HG02981 (cell line): ENCODE measurements around the gene LANCL3.
"Not testable (repeated sequence)": the region's sequence is repeated elsewhere in the genome, so short reads cannot be mapped to it uniquely, and the experiment has no call there.

Experiments
- ATAC-seq: cut with Tn5 transposase; IDR thresholded peaks from one replicate; pipeline ENCODE4 v1.9.1; 2021; ENCODE audit warnings: mild to moderate bottlenecking, moderate library complexity; ENCODE audit not compliant: unreplicated experiment

Gene LANCL3

DNA sequence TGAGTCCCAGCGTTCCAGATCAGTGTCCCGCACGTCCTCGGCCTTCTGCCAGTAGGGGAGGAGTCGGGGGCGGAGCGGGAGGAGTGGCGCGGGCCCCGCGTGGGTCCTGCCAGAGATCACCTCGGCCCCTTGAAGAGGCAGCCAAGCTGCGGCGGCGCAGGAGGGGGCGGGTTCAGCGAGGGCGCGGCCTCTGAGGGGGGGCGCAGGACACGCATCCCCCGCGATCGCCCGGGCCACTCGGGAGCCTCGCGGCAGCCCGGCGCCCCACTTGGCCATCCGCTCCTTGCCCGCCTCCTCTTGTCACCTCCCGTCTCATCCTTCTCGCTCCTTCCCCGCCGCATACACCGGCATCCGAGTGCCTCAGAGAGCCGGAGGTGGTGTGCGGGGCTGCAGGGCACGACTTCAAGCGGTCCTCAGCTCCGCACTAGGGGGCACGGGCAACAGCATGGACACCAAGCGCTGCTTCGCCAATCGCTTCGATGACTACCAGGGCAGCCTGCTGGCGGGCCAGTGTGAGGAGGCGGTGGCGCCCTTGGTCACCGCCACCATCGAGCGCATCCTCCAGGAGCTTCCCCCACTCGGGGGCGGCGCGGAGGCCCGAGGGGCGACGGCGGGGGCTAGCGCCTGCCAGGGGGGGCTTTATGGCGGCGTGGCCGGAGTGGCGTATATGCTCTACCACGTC, at the start of gene LANCL3:
Gene LANCL3 (plus strand): TSS at position 236 of the 682 bp plus-strand sequence. CDS start 210 bp downstream, at position 446.
- not testable (repeated sequence) for ATAC-seq

DNA sequence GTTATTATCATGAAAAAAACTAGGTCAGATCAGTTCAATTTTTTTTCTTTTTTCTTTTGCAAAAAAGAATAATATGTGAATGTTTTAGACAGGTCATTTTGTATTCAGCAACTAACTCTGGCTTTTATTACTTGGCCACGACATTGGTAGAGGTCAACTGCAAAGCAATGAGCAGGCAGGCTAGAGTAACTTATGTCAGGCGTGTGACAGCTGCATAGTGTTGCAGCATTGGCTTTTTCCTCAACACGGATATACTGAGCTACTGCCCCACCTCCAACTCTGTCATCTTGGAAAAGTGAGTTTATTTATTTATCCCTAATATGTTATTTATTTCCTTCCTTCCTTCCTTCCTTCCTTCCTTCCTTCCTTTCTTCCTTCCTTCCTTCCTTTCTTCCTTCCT, 47.8 kb upstream of the LANCL3 start:
- not testable (repeated sequence) for ATAC-seq

DNA sequence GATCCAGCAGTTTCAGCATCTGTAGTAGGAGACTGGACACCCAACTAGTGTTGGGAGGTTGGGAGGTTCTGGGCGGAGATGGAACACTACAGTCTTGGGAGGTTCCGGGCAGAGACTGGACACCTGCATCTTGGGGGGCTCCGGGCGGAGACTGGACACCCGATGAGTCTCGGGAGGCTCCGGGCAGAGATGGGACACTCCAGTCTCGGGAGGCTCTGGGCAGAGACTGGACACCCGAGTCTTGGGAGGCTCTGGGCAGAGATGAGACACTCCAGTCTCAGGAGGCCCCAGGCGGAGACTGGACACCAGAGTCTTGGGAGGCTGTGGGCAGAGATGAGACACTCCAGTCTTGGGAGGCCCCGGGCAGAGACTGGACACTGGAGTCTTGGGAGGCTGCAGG, 29.5 kb upstream of the LANCL3 start:
- no peak for ATAC-seq

DNA sequence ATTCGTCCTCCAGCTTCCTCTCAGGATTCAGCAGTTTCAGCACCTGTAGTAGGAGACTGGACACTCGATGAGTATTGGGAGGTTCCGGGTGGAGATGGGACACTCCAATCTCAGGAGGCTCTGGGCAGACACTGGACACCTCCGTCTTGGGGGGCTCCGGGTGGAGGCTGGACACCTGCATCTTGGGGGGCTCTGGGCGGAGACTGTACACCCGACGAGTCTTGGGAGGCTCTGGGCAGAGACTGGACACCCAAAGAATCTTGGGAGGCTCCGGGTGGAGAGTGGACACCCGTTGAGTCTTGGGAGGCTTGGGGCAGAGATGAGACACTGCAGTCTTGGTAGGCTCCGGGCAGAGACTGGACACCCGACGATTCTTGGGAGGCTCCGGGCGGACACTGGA, 28.7 kb upstream of the LANCL3 start:
- ATAC-seq, result no peak

GRCh38 chrX:37543324-37543723, 28.1 kb upstream of the LANCL3 start:
- ATAC-seq, result no peak

DNA sequence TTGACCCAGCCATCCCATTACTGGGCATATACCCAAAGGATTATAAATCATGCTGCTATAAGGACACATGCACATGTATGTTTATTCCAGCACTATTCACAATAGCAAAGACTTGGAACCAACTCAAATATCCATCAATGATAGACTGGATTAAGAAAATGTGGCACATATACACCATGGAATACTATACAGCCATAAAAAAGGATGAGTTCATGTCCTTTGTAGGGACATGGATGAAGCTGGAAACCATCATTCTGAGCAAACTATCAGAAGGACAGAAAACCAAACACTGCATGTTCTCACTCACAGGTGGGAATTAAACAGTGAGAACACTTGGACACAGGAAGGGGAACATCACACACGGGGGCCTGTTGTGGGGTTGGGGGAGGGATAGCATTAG, 26.9 kb upstream of the LANCL3 start:
- ATAC-seq, result not testable (repeated sequence)

- ATAC-seq, result no peak
Observed at GRCh38 chrX:37545066-37545465, 26.4 kb upstream of the LANCL3 start.

DNA sequence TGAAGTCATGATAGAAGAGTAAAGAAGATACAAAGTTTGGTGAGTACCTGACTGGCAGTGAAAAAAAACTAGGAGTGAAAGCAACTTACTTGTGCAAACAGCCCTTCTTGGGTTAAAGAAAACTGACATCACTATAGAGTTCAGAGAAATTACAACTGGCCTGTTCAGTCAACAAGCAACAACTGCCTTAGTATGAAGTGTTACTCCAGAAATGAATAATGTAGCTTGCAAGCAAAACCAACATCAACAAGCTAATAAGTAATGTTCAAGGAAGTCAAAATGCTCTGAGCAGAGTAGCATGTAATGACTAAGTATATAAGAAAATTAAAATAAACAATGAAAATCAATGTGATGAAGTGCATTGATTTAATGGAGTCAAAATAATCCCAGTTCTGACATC, 21.8 kb upstream of the LANCL3 start:
- ATAC-seq, result not testable (repeated sequence)

DNA sequence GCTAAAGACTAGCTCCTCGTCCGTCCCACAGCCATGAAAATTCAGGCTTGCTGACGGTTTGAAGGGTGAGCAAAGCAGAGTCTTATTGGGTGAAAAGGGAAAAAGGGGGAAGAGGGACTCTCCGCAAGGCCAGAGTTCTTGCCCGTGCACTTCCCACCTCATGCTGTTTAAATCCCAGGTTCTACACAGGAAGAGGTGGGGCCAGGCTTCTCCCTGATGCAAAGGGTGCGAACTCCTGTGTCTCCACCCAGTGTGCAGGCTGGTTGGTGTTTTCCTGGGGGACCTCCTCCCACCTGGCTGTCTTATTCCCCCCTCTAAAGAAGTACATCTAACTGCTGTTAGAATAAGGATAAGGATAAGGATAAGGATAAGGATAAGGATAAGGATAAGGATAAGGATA, 18.0 kb upstream of the LANCL3 start:
- no peak for ATAC-seq

DNA sequence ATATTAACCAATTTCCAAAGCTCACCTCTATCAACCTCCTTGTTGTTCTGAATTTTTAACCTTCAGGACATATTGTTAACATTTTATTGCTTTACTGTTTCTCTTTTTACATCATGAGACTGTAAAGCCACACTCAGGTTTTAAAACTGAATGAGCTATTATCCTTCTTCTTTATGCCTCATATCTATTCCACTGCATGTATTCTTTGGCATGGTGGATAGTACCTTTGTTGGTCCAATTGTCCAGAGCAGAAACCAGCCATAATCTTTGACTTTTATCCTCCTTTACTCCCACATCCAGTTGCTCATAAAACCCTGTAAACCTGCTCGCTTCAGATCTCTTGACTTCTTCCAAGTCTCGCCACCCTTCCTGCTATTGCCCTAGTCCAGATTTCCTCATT, 6.2 kb upstream of the LANCL3 start:
- not testable (repeated sequence) for ATAC-seq

- ATAC-seq, result not testable (repeated sequence)
Observed at GRCh38 chrX:37570349-37570748, 1.1 kb upstream of the LANCL3 start.

- ATAC-seq, result not testable (repeated sequence)
Observed at GRCh38 chrX:37572108-37572587, 687 bp downstream of the LANCL3 start.

GRCh38 chrX:37573121-37573520, 1.7 kb downstream of the LANCL3 start:
- ATAC-seq, result not testable (repeated sequence)

- ATAC-seq, result no peak
Observed at GRCh38 chrX:37578045-37578444, 6.6 kb downstream of the LANCL3 start.

GRCh38 chrX:37580080-37580479, 8.6 kb downstream of the LANCL3 start:
- ATAC-seq, result no peak

DNA sequence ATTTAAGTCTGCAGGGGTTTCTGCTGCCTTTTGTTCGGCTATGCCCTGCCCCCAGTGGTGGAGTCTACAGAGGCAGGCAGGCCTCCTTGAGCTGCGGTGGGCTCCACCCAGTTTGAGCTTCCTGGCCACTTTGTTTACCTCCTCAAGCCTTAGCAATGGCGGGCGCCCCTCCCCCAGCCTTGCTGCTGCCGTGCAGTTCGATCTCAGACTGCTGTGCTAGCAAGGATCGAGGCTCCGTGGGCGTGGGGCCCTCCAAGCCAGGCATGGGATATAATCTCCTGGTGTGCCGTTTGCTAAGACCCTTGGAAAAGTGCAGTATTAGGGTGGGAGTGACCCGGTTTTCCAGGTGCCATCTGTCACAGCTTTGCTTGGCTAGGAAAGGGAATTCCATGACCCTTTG, 15.9 kb downstream of the LANCL3 start:
- not testable (repeated sequence) for ATAC-seq

DNA sequence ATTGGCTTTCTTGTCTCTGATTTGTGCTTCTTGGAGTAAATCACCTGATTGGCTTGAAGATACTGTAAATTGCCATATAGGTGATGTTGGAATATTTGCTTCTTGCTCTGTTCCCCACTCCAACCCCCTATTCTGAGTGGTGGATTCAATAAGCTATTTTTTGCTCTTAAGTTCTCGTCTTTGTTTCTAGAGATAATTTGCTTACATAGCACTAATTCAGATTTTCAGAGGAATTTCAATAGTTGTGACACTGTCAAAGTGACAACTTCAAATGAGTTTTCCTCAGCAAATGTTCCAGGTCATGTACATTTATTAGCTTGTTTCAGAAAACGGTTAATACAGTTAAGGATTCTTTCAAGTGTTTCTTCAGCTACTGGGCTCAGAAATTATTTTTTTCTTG, 18.6 kb downstream of the LANCL3 start:
- no peak for ATAC-seq

- ATAC-seq, result no peak
Observed at GRCh38 chrX:37594755-37595382, 23.4 kb downstream of the LANCL3 start.

DNA sequence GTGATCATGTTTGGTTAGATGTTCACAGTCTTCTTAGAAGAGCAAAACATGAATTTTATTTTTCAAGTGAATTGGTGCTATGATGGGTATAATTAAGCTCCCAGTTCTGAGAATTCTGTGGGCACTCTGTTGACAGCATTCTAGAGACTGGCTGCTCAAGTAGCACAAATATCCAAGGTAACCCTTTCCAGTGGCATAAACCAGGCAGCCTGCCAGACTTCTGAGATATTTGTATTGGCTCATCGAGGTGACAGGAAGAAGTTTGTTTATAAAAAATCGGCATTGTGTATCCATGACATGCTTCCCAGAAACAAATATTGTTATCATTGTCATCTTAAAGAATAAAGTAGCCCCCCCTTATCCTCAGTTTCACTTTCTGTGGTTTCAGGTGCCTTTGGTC, 28.3 kb downstream of the LANCL3 start:
- ATAC-seq, result no peak

DNA sequence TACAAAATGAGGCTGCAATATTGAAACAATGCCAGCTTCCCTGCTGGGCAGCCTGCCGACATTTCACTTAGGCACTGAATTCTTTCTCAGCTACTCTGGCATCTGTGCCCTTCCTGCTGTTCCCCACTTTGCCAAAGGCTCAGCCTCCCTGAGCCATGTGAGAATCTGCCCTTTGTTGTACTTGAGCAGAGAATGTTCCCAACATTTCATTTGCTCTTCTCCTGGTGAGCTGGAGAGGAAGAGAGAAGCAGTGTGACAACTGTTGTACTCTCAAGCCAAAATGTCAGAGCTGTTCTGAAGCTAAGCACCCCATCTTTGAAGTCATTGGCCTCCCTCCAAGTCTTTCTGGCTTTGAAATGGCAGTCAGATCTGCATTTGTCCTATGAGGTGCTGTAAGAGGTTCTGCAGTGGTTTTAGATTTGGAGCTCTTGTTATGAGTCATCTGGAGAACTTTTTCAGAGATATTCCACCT, 32.5 kb downstream of the LANCL3 start:
- ATAC-seq, result peak; percentile 36

DNA sequence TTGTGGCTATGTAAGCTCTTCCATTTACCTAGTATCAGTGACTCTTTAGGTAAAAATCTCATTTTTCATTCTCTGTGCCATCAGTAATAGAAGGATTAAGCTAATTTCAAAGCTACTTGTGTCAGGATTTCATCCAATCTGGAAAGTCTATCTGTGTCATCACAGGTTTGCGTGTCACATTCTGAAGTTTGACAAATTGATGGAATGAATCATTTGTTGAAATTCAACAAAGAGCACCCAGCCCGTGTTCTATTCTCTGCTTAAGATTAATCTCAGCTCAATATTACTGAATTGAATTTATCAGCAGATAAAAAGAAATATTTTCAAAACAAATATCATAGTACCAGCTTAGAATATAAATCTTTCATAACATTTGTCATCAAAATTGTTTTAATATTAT, 35.8 kb downstream of the LANCL3 start:
- no peak for ATAC-seq

DNA sequence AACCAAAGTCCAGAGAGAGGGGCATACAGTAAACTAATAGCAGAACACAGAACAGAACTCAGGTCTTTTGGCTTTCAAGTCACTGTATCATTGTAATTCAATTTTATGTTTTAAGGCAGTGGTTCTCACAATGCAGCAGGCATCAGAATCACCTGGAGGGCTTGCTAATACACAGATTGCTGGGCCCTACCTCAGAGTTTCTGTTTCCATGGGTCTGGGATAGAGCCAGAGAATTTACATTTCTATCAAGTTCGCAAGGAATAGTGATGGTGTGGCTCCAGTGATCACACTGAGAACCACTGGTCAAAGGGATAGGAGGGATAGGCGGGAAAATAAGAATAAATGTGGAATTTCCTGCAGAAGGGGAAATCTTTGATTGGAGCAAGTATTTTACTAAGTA, 36.7 kb downstream of the LANCL3 start:
- no peak for ATAC-seq
